Measurements from ENCODE around the gene SLC25A48.
"Not testable (repeated sequence)": the region's sequence is repeated elsewhere in the genome, so short reads cannot be mapped to it uniquely, and the experiment has no call there.

The SLC25A48 gene

DNA sequence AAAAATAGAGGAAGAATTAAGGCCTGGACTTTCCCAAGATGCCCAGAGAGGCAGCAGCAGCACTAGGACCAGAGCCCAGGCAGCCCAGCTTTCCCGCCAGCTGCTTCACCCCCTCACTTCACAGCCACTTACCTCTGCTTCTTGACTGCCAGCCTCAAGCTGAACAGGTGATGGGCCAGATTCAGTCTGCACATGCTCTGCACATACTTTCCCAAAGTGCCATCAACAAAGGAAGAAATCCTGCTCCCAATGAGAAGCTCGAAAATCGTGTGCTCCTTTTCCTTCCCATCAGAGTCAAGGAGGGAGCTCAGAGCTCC is 4.1 kb upstream of the SLC25A48 start:
- DNase-seq = no peak

DNA sequence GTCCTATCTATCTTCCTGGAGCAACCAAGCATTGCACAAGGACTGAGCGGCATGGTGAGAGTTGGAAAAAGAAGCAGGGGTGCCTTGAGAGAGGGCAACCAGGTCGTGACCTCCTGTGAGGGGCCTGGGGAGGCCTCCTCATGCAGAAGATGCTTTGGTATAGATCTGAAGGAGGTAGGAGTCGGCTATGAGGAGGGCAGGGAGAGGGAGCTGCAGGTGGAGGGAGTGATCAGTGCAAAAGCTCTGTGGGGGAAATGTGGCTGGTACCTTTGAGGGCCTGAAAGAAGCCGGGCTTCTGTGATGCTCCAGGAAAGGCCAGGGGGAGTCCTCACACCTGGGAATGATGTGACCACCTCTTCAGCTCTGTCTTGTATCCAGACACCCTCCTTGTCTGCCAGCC is 3.6 kb upstream of the SLC25A48 start:
- no peak for DNase-seq

DNA sequence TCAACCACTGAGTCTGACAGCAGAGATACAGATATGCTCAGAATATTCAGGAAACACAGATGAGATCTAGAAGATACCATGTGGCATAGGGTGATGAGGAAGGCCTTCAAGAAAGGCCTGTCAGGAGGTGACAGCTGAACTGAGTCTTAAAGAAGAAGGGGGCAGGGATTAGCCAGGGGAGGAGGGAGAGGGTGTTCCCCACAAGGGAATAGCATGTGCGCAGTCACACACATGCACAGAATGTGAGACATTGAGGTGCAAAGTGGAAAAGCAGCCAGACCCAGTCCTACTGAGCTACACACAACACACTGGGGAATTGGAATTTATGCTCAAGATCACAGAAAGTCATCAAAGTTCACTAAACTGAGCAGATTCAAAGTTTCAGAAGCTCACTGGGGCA is 3.0 kb upstream of the SLC25A48 start:
- no peak for DNase-seq

- DNase-seq = no peak
Measured at GRCh38 chr5:135831851-135832555, 2.5 kb upstream of the SLC25A48 start.

DNA sequence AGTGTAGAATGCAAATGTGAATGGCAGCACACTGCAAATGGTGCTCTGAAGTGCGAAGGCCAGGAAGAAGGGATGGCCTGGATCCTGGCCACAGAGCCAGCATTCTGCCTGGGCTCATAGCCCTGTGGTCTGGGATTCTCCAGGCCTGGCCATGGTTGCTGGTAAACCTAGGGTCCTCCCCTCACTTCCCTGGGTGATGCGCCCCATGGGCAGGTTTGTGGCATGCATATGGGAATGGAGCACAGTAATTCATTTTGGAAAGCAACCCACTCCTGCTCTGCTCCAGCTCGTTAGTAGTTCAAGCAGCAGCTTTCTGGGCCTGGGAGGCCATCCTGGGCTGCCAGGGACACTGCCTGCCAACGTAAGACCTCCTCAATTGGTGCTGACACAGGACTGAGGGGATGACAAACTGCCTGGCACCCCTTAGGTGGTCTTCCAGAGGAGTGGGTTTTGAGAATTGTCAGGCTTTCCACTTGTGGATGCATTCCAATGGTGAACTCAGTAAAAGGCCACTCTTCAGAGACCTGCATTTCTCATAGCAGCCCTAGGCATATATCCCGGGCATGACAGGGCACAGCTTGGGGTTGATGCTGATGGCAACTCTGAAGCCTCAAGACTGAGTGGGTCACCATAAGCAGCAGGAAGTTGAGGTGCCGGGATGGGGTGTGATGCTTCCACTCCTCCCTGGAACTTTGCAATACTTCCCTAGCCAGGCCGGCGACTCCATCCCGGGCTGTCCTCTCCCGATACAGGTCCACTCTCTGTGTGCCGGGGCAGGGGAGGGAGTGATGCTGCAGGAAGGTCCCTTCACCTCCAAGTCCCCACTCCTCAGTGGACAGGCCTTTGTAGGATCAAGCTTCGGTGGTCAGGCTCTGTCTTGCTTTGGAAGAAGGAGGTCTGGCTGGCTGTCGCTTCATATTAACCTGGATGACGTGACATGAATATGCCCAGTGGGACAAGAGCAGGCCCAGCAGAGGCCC is 1.2 kb upstream of the SLC25A48 start:
- DNase-seq = no peak

DNA sequence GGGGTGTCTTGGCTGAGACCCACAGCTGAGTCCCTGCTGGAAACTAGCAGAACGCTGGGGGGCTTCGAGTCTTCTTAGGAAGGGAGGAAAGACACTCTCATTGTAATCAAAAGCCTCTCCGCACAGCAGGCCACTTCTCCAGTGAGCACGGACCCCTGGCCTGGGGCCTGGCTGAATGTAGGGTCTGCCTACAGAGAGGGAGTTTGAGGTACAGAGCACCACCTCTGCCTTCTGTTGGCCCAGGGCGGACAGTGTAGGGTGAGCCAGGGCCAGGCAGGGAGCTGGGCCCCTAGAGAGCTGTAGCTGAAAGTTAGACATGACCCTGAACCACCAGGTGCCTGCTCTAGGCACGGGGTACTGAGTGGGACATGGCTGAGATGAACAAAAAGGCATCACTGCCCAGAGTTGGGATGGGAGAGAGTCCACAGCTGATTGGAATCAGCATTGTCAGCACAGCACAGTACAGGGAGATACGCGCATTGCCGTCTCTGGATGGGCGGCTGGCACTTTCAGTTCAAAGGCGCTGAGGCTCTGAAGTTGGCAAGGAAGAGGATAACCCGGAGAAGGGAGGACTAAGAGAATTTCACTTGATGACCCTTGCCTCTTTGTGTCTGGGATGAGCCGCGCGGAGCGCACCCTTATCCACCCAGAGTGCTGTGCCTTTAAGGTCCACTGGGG is 363 bp upstream of the SLC25A48 start:
- DNase-seq = no peak

DNA sequence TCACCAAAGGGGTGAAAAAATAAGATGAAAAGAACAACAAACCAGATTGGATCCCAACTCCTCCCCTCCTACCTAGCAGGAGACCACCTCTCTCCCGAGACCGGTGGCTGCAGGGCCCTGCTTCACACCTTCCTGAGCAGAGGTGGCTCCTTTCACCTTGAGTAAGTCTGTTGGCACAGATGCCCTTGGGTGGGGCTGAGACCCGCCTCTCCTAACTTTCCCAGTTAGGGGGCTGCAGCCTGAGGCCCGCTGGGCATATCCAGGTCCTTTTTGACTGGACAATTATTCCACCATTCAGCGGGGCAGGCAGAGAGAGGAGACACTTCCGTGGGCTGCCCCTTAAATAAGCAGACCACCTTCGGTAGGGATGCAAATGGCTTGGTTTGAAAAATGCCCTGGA is 1.3 kb downstream of the SLC25A48 start:
- no peak for DNase-seq

DNA sequence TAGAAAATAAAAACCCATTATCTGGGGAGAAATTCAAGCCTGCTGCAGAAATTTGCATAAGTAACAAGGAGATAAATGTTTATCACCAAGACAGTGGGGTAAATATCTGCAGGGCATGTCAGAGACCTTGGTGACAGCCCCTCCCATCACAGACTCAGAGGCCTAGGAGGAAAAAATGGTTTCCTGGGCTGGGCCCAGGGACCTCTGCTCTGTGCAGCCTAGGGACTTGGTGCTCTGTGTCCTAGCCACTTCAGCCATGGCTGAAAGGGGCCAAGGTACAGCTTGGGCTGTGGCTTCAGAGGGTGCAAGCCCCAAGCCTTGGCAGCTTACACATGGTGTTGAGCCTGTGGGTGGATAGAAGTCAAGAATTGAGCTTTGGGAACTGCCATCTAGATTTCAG is 3.9 kb downstream of the SLC25A48 start:
- not testable (repeated sequence) for DNase-seq

DNA sequence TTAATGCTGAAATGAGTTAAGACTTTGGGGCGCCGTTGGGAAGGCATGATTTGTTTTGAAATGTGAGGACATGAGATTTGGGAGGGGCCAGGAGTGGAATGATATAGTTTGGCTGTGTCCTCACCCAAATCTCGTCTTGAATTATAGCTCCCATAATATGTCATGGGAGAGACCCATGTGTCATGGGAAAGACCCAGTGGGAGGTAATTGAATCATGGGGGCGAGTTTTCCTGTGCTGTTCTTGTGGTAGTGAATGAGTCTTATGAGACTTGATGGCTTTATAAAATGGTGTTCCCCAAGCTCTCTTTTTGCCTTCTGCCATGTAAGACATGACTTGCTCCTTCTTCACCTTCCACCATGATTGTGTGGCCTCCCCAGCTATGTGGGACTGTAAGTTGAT is 5.1 kb downstream of the SLC25A48 start:
- no peak for DNase-seq

GRCh38 chr5:135840959-135841358 is 6.5 kb downstream of the SLC25A48 start:
- no peak for DNase-seq

DNA sequence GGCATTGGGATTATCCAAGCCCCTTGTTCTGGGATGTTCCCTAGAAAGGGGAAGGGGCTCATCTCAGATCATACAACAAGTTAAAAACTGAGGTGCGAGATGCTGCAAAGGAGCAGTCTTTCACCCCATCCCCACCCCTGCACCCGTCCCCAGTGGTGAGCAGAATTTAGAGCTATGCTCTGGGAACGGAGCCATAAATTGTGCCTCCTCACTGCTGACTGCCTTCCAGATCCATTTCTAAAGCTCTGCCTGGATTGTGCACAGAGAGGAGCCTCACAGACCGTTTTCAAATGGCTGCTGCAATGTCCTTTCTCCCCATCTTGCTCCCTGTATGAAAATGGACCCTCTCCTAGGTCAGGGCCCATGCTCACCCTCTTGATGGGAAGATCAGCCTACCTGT is 8.3 kb downstream of the SLC25A48 start:
- no peak for DNase-seq

DNA sequence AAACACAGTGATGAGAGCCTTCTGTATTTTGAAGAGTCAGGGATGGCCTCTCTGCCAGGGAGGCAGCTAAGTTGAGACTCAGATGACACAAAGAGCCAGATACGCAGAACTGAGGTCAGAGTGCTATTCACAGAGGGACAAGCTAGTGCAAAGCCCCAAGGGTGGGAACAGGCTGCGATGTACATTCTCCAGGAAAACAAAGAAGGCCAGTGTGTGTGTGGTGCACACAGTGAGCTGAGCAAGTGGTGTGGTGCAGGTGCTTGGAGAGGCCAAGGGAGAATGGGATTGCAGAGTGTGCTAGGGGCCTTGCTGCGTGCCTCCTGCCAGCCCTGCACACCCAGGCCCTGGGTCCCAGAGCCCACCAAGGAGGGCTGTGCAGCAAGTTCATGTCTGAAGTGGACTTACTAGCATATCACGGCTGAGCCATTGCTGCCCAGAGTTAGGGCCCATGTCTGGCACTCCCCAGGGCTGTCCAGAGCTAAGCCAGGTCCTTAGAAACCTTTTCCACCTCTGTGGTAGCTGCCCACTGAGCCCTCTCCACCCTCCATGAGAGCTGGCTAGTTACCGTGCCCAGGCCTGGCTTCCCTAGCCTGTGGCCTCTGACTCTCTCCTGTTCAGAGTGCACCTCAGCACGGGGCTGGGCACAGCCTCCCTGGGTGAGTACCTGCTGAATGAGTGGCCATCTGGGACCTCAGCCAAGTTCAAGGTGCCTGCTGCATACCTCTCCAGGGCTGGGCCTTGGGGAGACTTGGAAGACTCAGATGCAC is 9.3 kb downstream of the SLC25A48 start:
- no peak for DNase-seq

- DNase-seq = no peak
Measured at GRCh38 chr5:135846311-135846710, 11.8 kb downstream of the SLC25A48 start.

- DNase-seq = no peak
Measured at GRCh38 chr5:135847976-135848375, 13.5 kb downstream of the SLC25A48 start.

DNA sequence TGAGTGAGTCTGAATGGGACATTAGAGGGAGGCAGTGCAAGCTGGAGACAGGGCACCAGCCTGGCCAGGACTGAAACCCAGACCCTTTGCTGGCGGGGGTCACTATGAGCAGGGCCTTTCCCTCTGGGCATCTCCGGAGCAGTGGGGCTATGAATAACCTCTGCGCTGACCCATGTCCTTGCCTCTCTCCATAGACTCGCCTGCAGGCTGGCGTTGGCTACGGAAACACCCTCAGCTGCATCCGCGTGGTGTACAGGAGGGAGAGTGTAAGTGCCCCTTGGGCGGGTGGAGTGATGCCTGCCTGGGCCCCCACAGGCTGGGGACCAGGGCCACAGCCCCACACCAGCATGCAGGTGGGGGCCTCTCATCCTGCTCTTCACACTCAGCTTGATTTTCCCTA is 15.8 kb downstream of the SLC25A48 start:
- DNase-seq = no peak

DNA sequence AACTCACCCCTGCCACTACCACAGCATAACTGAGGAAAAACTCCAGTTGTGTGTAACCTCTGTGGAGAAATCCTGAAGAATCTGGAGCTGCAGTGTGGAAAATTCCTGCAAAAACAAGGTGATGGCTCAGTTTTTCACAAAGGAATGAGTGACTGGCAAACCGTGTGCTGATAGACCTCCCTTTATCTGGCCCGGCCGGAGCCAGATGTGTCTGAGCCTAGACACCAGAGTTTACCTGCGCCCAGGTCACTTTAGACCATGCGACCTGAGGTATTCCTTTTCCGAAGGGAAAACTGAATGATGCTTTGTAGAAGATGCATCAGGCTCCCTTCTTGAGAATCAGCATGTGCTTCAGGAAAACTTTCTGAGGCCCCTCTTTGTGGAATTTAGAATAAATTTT is 16.2 kb downstream of the SLC25A48 start:
- no peak for DNase-seq

DNA sequence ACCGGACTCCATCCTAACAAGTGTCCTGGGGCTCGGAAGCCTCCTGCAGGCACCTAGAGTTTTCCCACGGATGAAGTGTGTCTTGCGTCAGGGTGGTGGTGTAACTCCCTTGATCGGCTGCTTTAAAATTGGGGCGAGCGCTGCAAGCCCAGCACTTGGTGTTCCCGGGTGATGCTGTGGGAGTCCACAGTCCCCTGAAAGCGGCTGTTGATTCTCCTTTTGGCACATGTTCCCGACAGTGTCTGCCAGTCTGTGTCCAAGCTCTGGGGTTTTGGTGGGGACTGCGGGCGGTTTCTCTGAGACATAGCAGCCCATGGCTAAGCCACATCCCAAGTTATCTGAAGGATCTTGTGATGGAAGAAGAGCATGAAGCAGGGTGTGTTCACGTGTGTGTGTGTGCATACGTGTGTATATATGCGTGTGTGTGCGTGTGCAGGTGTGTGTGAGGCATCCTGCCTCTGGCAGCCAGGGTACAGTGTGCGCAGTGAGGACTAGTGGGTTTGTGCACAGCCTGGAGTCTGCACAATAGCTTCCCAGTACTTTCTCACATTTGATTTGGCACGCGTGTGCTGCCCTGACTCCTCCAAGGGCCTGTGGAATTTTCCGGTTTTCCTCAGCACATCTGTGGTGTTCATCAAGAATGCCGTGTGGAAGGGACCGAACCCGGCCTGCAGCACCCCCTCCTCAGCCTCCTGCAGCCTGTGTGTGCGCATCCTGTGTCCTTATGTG is 16.9 kb downstream of the SLC25A48 start:
- no peak for DNase-seq

GRCh38 chr5:135851915-135852845 is 17.7 kb downstream of the SLC25A48 start:
- no peak for DNase-seq

DNA sequence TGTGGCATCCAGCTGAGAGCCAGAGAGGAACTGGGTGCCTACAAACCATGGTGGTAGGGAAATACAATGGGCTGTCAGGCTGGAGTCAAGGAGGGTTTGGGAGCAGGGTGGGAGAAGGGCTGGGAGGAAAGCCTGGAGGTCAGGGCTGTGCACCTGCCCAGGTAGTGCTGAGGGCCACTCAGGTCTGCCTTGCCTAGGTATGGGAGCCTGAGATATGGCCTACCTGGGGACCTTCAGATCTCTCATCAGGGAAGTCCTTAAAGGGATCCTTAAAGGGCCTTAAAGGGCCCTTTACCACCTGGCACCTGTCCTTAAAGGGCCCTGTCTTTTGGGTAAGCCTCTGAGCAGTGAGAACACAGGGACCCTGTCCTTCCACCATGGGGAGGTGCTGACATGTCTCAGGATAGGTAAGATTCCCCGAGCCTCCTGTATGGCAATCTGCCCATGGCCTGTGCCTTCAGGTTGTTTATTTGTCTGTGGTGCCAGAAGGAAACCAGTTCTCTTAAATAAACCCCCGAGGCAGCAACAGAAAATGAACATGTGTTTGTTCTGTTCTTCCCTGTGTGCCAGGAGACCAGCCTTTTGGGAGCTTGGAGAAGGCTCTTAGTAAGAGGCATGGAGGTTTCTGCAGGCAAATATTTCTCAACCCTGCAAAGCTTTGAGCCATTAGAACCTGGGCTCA is 23.3 kb downstream of the SLC25A48 start:
- no peak for DNase-seq

- DNase-seq = not testable (repeated sequence)
Measured at GRCh38 chr5:135859186-135859585, 24.7 kb downstream of the SLC25A48 start.

DNA sequence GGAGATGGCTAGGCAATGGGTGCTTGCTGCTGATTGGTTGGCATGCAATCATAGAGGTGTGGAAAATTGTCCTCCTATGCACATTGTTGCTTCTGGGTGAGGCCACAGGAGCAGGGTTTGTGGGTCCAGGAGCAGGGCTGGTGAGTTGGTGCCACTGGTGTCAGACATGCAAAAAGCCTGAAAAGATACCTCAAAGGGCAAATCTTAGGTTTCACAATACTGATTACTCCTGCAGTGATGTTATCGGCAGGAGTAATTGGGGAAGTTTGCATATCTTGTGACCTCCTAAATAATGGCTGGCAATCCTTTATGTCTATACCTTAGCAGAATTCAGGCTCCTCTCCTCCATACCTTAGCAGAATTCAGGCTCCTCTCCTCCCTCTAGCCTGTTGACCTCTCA is 25.2 kb downstream of the SLC25A48 start:
- no peak for DNase-seq

Data from NCI-H226 (cell line).